PC-9 (cell line): ENCODE measurements around the gene CCR5.

Experiments
- CTCF ChIP-seq: fragments of 200-600 bp; sonication (generic); conservative IDR thresholded peaks from 2 replicates; pipeline ENCODE4 v1.6.1; 2017; ENCODE audit warnings: mixed run types, antibody characterized with exemption, mild to moderate bottlenecking, moderate library complexity
- EZH2 ChIP-seq: fragments of 200-600 bp; sonication (generic); IDR thresholded peaks from 2 replicates; pipeline ENCODE4 v1.8.0; 2017; ENCODE audit warnings: antibody characterized with exemption, low read depth

DNA sequence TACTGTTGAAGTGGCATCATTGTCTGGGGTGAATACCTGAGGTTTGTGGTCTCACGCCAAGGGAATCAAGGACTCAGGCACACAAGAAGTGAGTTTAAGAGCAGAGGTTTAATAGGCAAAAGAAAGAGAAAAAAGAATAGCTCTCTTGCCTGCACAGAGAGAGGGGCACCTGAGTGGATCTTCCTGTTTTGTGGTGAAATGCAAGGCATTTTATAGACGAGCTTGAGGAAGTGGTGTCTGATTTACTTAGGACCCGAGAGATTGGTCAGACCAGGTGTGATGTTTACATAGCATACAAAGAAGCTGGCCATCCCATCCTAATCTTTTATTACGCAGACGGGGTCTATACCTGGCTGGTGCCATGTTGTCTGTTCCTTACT lies 13.2 kb downstream of the CCR5 start:
- TF ChIP-seq CTCF = no peak
- TF ChIP-seq EZH2 = no peak
